ENCODE results near the gene SLC13A4. TPM values are rescaled to one million over a fixed set of nuclear protein-coding genes. Genes with fewer than 3 reads are reported as not detected.
"Not testable (repeated sequence)": the region's sequence is repeated elsewhere in the genome, so short reads cannot be mapped to it uniquely, and the experiment has no call there.

Gene SLC13A4
- total RNA-seq, 1 experiment from 2014 or later, result 0.21 TPM

GRCh38 chr7:135756191-135756590, 28.2 kb upstream of the SLC13A4 start:
- in situ Hi-C loops (cut with HindIII; ENCODE audit: low pct_unique_long_range_greater_than_20kb, low sequenced_read_pairs), result no loop called here
- DNase-seq (ENCODE audit: low read depth, low spot score), result no peak

- DNase-seq (ENCODE audit: low read depth, low spot score), result no peak
- in situ Hi-C loops (cut with HindIII; ENCODE audit: low pct_unique_long_range_greater_than_20kb, low sequenced_read_pairs), result no loop called here
These were observed 27.4 kb upstream of the SLC13A4 start for GRCh38 chr7:135755351-135755753.

GRCh38 chr7:135753616-135754413, 25.8 kb upstream of the SLC13A4 start:
- DNase-seq (ENCODE audit: low read depth, low spot score), result no peak
- in situ Hi-C loops (cut with HindIII; ENCODE audit: low pct_unique_long_range_greater_than_20kb, low sequenced_read_pairs), result no loop called here

GRCh38 chr7:135748770-135749169, 20.8 kb upstream of the SLC13A4 start, which contains the start of gene FAM180A:
FAM180A (minus strand) TSS chr7:135748813; CDS start chr7:135748580, 233 bp downstream.
- in situ Hi-C loops (cut with HindIII; ENCODE audit: low pct_unique_long_range_greater_than_20kb, low sequenced_read_pairs), result no loop called here
- peak; percentile 68 for DNase-seq (ENCODE audit: low read depth, low spot score)

- in situ Hi-C loops (cut with HindIII; ENCODE audit: low pct_unique_long_range_greater_than_20kb, low sequenced_read_pairs), result no loop called here
- no peak for DNase-seq (ENCODE audit: low read depth, low spot score)
These were observed 19.4 kb upstream of the SLC13A4 start for GRCh38 chr7:135747366-135747765.

GRCh38 chr7:135745703-135746312, 17.8 kb upstream of the SLC13A4 start:
- in situ Hi-C loops (cut with HindIII; ENCODE audit: low pct_unique_long_range_greater_than_20kb, low sequenced_read_pairs), result no loop called here
- no peak for DNase-seq (ENCODE audit: low read depth, low spot score)

GRCh38 chr7:135744938-135745702, 17.1 kb upstream of the SLC13A4 start:
- in situ Hi-C loops (cut with HindIII; ENCODE audit: low pct_unique_long_range_greater_than_20kb, low sequenced_read_pairs), result no loop called here
- DNase-seq (ENCODE audit: low read depth, low spot score), result no peak

- in situ Hi-C loops (cut with HindIII; ENCODE audit: low pct_unique_long_range_greater_than_20kb, low sequenced_read_pairs), result no loop called here
- DNase-seq (ENCODE audit: low read depth, low spot score), result no peak
These were observed 16.1 kb upstream of the SLC13A4 start for GRCh38 chr7:135743907-135744731.

- no peak for DNase-seq (ENCODE audit: low read depth, low spot score)
- in situ Hi-C loops (cut with HindIII; ENCODE audit: low pct_unique_long_range_greater_than_20kb, low sequenced_read_pairs), result no loop called here
These were observed 14.4 kb upstream of the SLC13A4 start for GRCh38 chr7:135742371-135742770.

- DNase-seq (ENCODE audit: low read depth, low spot score), result no peak
- in situ Hi-C loops (cut with HindIII; ENCODE audit: low pct_unique_long_range_greater_than_20kb, low sequenced_read_pairs), result no loop called here
These were observed 13.9 kb upstream of the SLC13A4 start for GRCh38 chr7:135741905-135742304.

GRCh38 chr7:135740889-135741288, 12.9 kb upstream of the SLC13A4 start:
- in situ Hi-C loops (cut with HindIII; ENCODE audit: low pct_unique_long_range_greater_than_20kb, low sequenced_read_pairs), result no loop called here
- no peak for DNase-seq (ENCODE audit: low read depth, low spot score)

- in situ Hi-C loops (cut with HindIII; ENCODE audit: low pct_unique_long_range_greater_than_20kb, low sequenced_read_pairs); DNase-seq (ENCODE audit: low read depth, low spot score): not testable (repeated sequence)
These were observed 9.3 kb upstream of the SLC13A4 start for GRCh38 chr7:135737306-135737647.

- in situ Hi-C loops (cut with HindIII; ENCODE audit: low pct_unique_long_range_greater_than_20kb, low sequenced_read_pairs), result no loop called here
- DNase-seq (ENCODE audit: low read depth, low spot score), result no peak
These were observed 8.8 kb upstream of the SLC13A4 start for GRCh38 chr7:135736586-135737305.

GRCh38 chr7:135734343-135734689, 6.3 kb upstream of the SLC13A4 start:
- DNase-seq (ENCODE audit: low read depth, low spot score), result no peak
- in situ Hi-C loops (cut with HindIII; ENCODE audit: low pct_unique_long_range_greater_than_20kb, low sequenced_read_pairs), result no loop called here

- in situ Hi-C loops (cut with HindIII; ENCODE audit: low pct_unique_long_range_greater_than_20kb, low sequenced_read_pairs), result no loop called here
- peak; percentile 25 for DNase-seq (ENCODE audit: low read depth, low spot score)
These were observed 5.8 kb upstream of the SLC13A4 start for GRCh38 chr7:135733603-135734342.

- DNase-seq (ENCODE audit: low read depth, low spot score), result peak; percentile 26
- in situ Hi-C loops (cut with HindIII; ENCODE audit: low pct_unique_long_range_greater_than_20kb, low sequenced_read_pairs), result no loop called here
These were observed 3.1 kb upstream of the SLC13A4 start for GRCh38 chr7:135731131-135731530.

- in situ Hi-C loops (cut with HindIII; ENCODE audit: low pct_unique_long_range_greater_than_20kb, low sequenced_read_pairs), result no loop called here
- no peak for DNase-seq (ENCODE audit: low read depth, low spot score)
These were observed 1.2 kb upstream of the SLC13A4 start for GRCh38 chr7:135729230-135729629.
